ENCODE results near the gene LRRFIP2. TPM values are rescaled to one million over a fixed set of nuclear protein-coding genes. Genes with fewer than 3 reads are reported as not detected.

LRRFIP2 gene
- total and polyA plus RNA-seq, 2 of the 4 experiments (the other 2 are of a cell fraction) = 20.6 to 31.0 TPM

GRCh38 chr3:37182816-37183215, 8.4 kb upstream of the LRRFIP2 start:
- Histone ChIP-seq H3K79me1 (ENCODE audit: low read depth in 1 of 2, low read length in 2 of 2) (peaks cover 14 to 52% of the 10 kb centered on the region in 2 experiments), H3K4me1 (ENCODE audit: control insufficient read depth, insufficient read depth, low read length) (peaks cover 10% of the 10 kb centered on the region), H3K14ac (replicated peaks; ENCODE audit: low read depth, low read length) (peak overlapping the region; percentile 54; the same call in 1 of the 2 replicates), H3K56ac (ENCODE audit: extremely low read depth, insufficient read depth, low read length) (peak overlapping the region; percentile 11; the same call in 1 of the 2 replicates), H3K23ac (ENCODE audit: low read depth, low read length) (peak overlapping the region; percentile 80; the same call in 1 of the 2 replicates), H2BK15ac (ENCODE audit: low read depth, low read length) (peak overlapping the region; percentile 26; the same call in 1 of the 3 replicates), H4K91ac (ENCODE audit: insufficient read depth, low read depth, low read length) (peak overlapping the region; percentile 29; the same call in 1 of the 2 replicates), H2BK120ac (ENCODE audit: low read depth, low read length) (peak overlapping the region; percentile 72), H3K27me3 (ENCODE audit: control insufficient read depth, insufficient read depth, low read length) (no peaks in the 10 kb centered on the region), H3K4ac (ENCODE audit: low read depth, low read length) (peak overlapping the region; percentile 70; the same call in 1 of the 2 replicates), H3K4me2 (ENCODE audit: low read depth, low read length) (no peak overlapping the region; the same call in 1 of the 2 replicates), H2AFZ (replicated peaks; ENCODE audit: low read length, poor library complexity) (no peak overlapping the region), H4K8ac (ENCODE audit: low read depth in 2 of 2, low read length in 2 of 2) (peak overlapping the region; percentile 8 to 64; a peak in 2 of 4 replicates), H3K9me1 (ENCODE audit: insufficient read depth, low read length) (peaks cover 15% of the 10 kb centered on the region), H2BK5ac (ENCODE audit: low read depth, low read length, poor library complexity, severe bottlenecking) (peak overlapping the region; percentile 85), H3K4me3 (ENCODE audit: insufficient read depth, low read depth, low read length) (no peak overlapping the region), H3K18ac (ENCODE audit: low read depth, low read length) (peak overlapping the region; percentile 65; the same call in 1 of the 2 replicates), H3K36me3 (ENCODE audit: control insufficient read depth, insufficient read depth, low read length) (no peaks in the 10 kb centered on the region), H2AK9ac (replicated peaks; ENCODE audit: low read depth, low read length, poor library complexity) (no peak overlapping the region), H2AK5ac (ENCODE audit: low read depth, low read length) (no peak overlapping the region), H4K5ac (ENCODE audit: low read depth, low read length) (peak overlapping the region; percentile 29; the same call in 1 of the 2 replicates), H4K20me1 (ENCODE audit: insufficient read depth, low read length) (no peaks in the 10 kb centered on the region), H3K27ac (ENCODE audit: insufficient read depth, low read length) (peak overlapping the region; percentile 68; the same call in 1 of the 2 replicates), H3K9me3 (ENCODE audit: control insufficient read depth, insufficient read depth, low read length) (no peaks in the 10 kb centered on the region), H2BK20ac (ENCODE audit: low read depth, low read length) (peak overlapping the region; percentile 50), H3K9ac (ENCODE audit: low read depth, low read length) (no peak overlapping the region)
- CTCF ChIA-PET = interaction anchor here (0.8 to 1.6 kb wide), 2 partner anchors 29 to 36 kb away, joined by 3 to 5 read pairs; no protein-coding TSS in a partner anchor
- no peak for DNase-seq
- no peak for TF ChIP-seq SMC3 (IDR thresholded peaks at IDR 0.05; ENCODE audit: low read depth, low read length)
- no peak for TF ChIP-seq MAZ (IDR thresholded peaks at IDR 0.05; ENCODE audit: borderline replicate concordance, low read depth, low read length)
- no peak for TF ChIP-seq CEBPB (IDR thresholded peaks at IDR 0.05; ENCODE audit: low read depth, low read length)
- TF ChIP-seq RFX5 (IDR thresholded peaks at IDR 0.05; ENCODE audit: low read depth, low read length) = no peak
- no peak for TF ChIP-seq FOS (IDR thresholded peaks at IDR 0.05; ENCODE audit: low read depth, low read length)
- TF ChIP-seq ELK1 (IDR thresholded peaks at IDR 0.05; ENCODE audit: borderline replicate concordance, low read depth, low read length) = no peak
- ATAC-seq (ENCODE audit: low read depth) = no peak
- POLR2A ChIA-PET (ENCODE audit: unreplicated experiment) = no interaction called here
- in situ Hi-C loops (cut with MboI; ENCODE audit: low sequenced_read_pairs) = no loop called here
- BruUV-seq (replicated peaks) = no TSS peak
- dilution Hi-C loops (cut with HindIII; ENCODE audit: low sequenced_read_pairs, unreplicated experiment) = no loop called here
- intact Hi-C loops (cut with micrococcal nuclease) = no loop called here

Measured in IMR-90 (cell line).